Fibroblast of mammary gland (primary cell): ENCODE data around the gene LRRC38.

ENCODE experiments used
- DNase-seq: peaks from one replicate; pipeline ENCODE4 v3.0.0-alpha.2; 2010; ENCODE audit warnings: low read depth
- H3K4me3 ChIP-seq: 2 replicates; pipeline ENCODE4 v1.5.1; 2011; ENCODE audit warnings: low read depth, mild to moderate bottlenecking, low read length, moderate library complexity; ENCODE audit not compliant: control insufficient read depth
- CTCF ChIP-seq: conservative IDR thresholded peaks from 2 replicates; pipeline ENCODE4 v1.5.1; 2011; ENCODE audit warnings: low read depth, low read length, inconsistent platforms; ENCODE audit not compliant: control insufficient read depth, insufficient read depth

Gene LRRC38

GRCh38 chr1:13479171-13479856, 34.5 kb downstream of the LRRC38 start:
- TF ChIP-seq CTCF = no peak
- no peak overlapping the region for H3K4me3 ChIP-seq
- no peak for DNase-seq

DNA sequence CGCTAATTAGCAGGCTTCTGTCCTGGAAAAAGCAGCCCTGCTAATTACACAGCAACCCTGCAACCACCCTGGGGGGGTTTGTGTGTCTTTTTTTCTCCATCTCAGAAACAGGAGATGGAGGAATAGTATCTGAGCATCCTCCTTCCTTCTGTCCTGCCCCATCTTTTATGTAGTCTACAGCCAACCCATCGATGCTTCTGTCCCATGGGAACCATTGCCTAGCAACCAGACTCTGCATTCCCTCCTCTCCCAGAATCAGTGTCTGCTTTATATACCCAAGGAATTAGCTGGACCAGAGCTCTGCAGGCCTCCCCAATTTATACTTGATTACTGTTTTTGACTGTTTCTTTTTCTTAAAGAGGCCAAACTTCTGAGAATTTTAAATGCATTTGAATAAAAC, 35.1 kb downstream of the LRRC38 start:
- DNase-seq = no peak
- no peak overlapping the region for H3K4me3 ChIP-seq
- TF ChIP-seq CTCF = no peak

DNA sequence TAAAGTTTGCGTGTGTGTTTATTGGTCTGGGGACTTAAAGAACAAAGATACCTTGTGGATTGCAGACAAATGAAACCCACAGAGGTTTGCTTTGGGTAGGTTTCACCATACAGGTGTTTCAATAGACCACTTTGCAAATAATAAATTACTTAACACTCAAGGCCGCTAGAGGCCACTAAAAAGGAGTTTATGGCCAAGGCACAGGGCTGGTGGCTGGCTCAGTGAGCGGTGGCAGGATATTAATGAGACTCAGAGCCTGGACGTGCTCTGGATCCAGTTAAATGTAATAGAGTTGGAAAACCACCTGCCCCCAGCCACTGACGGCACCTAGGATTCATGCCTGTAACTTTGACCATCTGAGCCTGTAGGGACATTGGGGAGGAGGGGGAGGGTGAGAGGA, 44.5 kb downstream of the LRRC38 start:
- no peak for TF ChIP-seq CTCF
- no peak for DNase-seq
- no peak overlapping the region for H3K4me3 ChIP-seq

GRCh38 chr1:13465515-13465914, 48.3 kb downstream of the LRRC38 start:
- no peak overlapping the region for H3K4me3 ChIP-seq
- no peak for TF ChIP-seq CTCF
- DNase-seq = no peak

- no peak for TF ChIP-seq CTCF
- no peak for DNase-seq
These were observed 51.1 kb downstream of the LRRC38 start for GRCh38 chr1:13462682-13463081.

DNA sequence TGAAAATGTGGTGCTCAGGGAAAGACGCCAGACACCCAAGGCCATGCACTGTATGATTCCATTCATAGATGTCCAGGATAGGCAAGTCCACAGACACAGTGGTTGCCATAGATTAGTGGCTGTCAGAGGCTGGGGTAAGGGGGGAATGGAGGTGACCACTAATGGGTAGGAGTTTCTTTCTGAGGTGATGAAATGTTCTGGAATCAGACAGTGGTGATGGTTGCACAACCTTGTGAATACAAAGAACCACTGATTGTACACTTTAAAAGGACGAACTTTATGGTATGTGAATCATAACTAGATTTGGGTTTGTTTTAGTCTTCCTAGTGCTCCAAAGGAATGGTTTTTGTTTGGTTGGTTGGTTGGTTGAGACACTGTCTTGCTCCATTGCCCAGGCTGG, 51.8 kb downstream of the LRRC38 start:
- TF ChIP-seq CTCF = no peak
- peak; percentile 3 for DNase-seq
- no peak overlapping the region for H3K4me3 ChIP-seq

More at GRCh38 chr1:13462682-13463081, 51.1 kb downstream of the LRRC38 start:
- H3K4me3 ChIP-seq = no peak overlapping the region
